ENCODE results near the gene CACNA2D3.

The CACNA2D3 gene

DNA sequence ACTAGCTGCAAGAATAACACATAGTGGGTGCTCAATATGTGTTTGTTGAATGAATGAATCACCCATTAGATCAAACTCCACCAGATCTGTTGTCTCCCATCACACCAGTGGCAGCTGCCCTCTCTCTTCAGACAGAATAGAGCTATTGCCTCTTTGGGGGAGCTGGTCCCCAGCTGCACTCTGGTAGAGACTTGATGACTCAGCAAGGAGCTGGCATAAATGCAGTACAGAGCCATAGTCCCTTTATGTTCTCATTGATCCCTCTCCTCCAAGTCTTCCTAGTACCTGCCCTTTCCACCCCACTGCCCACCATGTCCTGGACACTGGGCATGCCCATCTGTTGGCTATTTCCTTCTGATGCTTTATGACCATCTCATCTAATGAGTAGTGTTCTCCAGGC is 443.6 kb downstream of the CACNA2D3 start:
- DNase-seq (ENCODE audit: low spot score): no peak

- DNase-seq (ENCODE audit: low spot score): no peak
Measured at GRCh38 chr3:54567949-54568348, 445.6 kb downstream of the CACNA2D3 start.

DNA sequence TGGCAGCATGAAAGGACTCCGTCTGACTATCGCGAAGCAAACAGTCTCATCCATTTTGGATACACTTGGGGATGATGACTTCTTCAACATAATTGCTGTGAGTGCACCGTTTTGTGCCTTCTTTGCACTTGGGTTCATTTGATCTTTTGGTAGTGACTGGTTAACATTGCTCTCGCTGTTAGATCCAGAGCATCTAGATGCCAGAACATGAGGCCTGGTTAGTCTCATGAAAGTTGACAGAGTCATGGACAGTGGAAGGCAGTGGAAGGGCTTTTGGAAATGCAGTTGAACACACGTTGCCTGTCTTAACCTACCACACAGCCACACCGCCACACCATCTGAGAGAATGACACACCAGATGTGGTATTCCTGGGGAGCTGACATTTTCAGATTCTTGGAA is 447.7 kb downstream of the CACNA2D3 start:
- DNase-seq (ENCODE audit: low spot score): peak; percentile 15

DNA sequence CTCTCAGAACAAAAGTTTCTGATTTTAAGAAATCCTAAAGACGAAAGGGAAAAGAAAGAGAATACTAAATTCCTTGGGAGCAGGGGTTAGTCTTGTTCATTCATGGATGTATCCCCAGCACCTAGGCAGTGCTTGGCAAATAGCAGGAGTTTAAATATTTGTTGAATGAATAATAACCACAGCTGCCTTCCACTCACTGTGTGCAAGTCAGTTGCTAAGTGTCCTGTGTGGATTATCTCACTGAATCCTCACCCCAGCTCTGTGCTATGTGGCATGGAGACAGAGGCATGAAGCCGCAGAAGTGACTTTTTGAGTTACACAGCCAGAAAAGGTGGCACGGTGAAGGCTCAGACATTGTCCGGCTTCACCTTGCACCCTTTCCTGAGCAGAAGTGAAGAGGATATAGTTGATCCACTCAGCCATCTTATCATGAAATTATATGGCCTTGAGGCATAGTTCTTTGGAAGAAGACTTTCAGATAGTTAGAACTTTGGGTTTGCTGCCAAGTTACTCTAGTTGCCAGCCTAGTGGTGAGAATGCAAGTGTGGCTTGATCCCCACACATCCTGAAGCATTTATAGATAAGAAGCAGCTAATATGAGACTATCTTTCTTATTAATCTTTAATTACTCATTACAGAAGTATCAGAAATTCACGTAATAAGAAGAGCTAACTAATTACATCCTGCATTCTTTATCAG is 450.0 kb downstream of the CACNA2D3 start:
- DNase-seq (ENCODE audit: low spot score): no peak

DNA sequence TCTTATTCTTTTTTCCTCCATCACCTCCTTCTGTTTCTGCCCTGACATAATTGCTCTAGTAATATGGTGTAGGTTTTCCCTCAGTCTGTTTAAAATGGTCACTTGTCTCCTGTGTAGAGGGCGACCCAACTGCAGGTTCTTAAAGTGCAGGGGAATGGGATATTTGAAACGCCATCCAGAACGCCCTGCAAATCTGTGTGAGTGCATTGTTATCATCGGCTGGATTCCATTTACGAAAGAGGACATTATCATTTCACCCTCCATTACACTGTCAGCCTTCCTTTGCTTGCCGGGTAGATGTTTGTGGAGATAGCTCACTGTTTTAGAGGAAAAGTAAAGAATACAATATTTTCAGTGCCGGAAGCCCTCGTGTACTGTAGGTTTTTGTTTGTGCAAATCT is 451.5 kb downstream of the CACNA2D3 start:
- peak; percentile 66 for DNase-seq (ENCODE audit: low spot score)

DNA sequence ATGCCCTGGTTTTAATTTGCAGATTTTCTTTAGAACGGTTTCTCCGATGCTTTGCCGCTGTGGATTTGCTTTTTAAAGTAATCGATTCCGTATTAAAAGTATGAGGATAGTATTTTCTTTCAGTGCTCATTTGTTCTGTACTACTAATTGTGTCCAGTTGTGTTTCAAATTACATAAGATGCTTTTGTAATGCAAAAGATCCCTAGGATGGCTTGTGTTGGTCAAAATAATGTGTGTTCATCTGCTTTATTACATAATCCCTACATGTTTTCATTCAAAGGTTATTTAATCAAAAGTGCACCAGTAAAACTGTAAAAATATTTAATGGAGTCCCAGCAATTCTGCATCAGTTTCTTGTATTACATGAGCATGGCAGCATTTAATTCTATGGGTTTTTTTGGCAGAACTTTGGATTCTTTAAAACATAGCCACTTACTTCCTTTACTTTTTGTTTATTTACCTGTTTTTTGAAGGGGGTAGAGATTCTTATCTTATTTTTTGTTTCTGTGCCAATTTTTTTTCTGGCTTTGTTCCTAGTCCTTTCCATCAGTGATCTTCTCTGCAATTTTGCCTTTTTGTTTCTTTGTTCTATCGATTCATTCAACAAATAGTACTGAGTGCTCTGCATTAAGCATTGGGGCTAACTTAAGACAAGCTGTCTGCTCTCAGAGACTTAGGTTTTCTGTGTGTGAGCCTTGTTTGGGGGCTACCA is 452.7 kb downstream of the CACNA2D3 start:
- DNase-seq (ENCODE audit: low spot score): no peak

GRCh38 chr3:54575618-54575960 is 453.2 kb downstream of the CACNA2D3 start:
- no peak for DNase-seq (ENCODE audit: low spot score)

- DNase-seq (ENCODE audit: low spot score): no peak
Measured at GRCh38 chr3:54577313-54577712, 455.0 kb downstream of the CACNA2D3 start.

DNA sequence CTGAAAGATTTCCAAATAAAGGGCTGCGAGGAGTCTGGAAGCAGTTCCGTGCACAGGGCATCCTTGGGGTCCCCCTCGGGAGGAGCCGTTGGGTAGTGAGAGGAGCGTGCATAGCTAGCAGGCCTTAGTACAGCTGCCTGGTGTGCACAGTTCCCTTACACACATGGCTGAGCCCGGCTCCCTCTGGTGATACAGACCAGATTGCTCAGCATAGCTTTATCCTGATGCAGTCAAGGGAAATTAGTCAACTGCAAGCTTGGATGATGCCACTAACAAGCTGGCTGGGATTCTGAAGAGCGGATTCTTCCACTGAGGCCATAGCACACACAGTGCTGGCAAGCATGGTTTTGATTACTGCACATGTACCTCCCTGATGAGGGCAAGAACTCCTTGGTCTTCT is 456.1 kb downstream of the CACNA2D3 start:
- peak; percentile 61 for DNase-seq (ENCODE audit: low spot score)

GRCh38 chr3:54580453-54580852 is 458.1 kb downstream of the CACNA2D3 start:
- no peak for DNase-seq (ENCODE audit: low spot score)

GRCh38 chr3:54582424-54582823 is 460.1 kb downstream of the CACNA2D3 start:
- DNase-seq (ENCODE audit: low spot score): no peak

GRCh38 chr3:54591157-54591556 is 468.8 kb downstream of the CACNA2D3 start:
- no peak for DNase-seq (ENCODE audit: low spot score)

DNA sequence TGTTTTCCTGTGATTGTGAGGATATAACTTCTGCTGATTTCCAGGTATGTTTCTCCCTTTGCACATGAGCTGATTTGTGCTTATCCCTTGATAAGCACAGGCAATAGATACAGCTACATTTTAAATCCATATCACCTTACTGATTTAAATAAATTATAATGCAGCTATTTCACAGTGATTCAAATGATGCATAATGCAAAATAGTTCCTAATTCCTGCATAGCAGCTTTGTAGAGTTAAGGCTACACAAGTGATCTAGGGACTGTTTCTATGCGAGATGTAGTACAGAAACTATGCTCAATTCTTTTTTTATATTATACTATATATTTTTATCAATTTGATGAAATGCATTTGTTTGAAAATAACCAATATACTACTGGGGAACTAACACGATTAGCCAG is 471.3 kb downstream of the CACNA2D3 start:
- DNase-seq (ENCODE audit: low spot score): no peak

DNA sequence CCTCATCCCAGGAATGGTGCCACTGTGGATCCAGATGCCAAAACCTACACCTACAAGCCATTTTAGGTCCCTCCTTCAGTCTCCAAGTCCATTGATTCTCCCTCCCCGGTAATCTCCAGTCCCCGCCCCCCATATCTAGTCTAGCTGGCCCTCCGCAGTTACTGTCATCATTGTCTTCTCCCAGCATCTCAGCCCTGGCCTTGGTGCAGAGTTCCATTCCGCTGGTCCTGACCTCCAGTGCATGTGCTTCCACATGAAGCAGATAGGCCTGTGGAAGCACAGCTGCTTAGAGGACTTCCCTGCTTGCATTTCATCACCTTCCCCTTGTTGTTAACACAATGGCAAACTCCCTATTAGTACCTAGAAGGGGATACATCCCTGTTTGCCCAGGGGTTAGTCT is 473.7 kb downstream of the CACNA2D3 start:
- no peak for DNase-seq (ENCODE audit: low spot score)

GRCh38 chr3:54599716-54600115 is 477.4 kb downstream of the CACNA2D3 start:
- DNase-seq (ENCODE audit: low spot score): no peak

DNA sequence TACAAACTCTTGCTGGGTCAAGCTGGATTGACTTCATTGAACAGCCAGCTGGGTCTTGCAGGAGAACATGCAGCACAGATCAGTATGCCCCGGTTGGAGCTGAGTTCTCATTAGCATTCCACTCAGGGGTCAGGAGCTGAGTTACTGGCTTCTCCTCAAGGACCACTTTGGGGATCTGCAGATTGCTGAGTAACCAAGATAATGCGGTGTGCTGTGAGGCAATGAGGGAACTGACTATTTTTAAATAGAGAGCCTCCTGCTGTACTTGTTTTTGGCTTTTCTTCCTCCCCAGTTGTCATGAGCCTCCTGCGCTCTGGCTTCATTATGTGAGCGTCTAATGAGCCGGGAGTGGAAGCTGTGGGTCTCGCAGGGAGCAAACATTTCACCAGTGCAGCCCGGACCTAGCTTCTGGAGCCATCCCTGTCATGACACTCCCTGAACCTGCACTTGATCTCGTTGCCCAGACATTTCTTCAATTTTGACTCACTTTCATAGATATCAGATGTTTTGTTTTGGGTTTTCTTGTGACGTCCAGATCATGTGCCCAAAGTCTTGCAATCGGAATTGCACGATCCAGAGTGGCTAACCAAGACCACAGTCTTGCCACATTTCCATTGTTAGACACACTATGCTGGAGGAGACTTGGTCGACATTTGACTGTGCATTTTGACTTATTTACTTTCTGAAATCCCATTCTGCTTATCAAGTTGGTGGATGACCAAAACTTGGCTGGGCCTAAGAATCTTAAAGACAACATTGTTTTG is 478.3 kb downstream of the CACNA2D3 start:
- no peak for DNase-seq (ENCODE audit: low spot score)

- no peak for DNase-seq (ENCODE audit: low spot score)
Measured at GRCh38 chr3:54604495-54604894, 482.1 kb downstream of the CACNA2D3 start.

- DNase-seq (ENCODE audit: low spot score): no peak
Measured at GRCh38 chr3:54608041-54608440, 485.7 kb downstream of the CACNA2D3 start.

DNA sequence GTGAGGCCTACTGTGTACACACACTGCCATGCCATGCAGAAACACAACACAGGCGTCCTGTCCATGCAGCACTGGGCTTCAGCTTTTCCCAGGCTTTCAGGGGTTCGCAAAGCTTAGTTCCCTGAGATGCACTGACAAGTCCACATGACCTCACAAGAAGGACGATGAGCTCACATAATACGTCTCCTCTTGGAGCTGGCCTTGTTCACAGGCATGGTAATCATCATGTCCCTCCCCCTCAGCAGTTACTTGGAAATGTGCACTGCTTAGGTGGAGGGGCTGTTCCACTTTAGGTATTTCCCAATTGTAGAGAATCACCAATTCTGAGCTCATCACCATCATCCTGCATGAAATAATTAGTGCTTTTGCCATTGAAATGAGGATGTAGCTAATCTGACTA is 496.7 kb downstream of the CACNA2D3 start:
- DNase-seq (ENCODE audit: low spot score): peak; percentile 14

DNA sequence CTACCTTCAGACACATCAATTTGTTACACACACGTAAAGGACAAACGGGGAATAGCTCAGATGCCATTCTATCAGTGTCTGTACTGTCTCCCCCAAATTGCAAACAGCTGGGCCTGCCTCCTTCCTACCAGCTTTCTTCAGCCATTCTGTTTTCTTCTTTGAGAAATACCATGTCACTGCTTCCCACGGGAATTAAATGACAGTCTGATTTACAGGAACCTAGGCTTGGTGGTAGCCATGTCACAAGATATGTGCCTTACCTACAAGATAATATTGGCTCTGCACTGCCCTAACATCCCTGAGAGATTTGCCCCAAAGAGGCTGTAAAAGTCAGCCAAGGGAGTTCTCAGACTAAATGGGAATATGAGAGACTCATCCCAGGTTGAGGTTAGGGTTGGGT is 497.2 kb downstream of the CACNA2D3 start:
- peak; percentile 61 for DNase-seq (ENCODE audit: low spot score)

DNA sequence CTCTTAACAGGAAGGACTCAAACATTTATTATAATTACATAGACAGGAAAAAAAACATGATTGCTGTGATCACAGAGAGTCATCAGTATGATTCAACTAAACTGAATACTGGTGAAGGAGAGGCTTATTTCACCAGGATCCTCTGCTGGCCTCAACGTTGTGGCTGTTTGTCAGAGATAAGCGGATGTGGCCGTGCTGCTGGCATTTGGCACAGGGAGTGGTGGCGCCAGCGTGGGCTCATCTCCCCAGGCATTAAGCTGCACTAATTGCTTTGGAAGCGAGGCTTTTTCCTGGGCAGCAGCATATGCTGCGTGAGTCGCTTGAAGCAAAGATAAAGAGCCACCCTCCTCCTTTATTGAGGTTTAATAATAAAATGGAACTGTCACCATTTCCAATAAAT is 498.8 kb downstream of the CACNA2D3 start:
- DNase-seq (ENCODE audit: low spot score): no peak

DNA sequence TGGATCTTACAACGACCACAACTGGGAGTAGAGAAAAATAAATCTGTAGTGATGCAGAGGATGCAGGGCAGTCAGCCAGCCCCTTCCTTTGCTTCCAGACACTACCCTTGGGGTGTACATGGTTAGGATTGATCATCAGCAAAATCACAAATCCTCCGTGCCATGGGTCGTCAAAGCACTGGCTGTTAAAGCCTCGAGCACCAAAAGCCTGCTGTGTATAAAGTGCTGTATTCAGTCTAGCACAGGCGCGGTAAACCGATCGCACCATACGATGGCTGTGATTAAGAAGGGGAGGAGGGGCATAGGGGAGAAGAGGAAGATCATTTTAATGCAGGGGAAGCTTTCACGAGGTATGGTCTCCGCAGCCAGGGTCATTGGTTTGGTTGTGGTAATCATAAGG is 500.3 kb downstream of the CACNA2D3 start:
- DNase-seq (ENCODE audit: low spot score): no peak

Measured in SK-N-DZ (cell line).